ENCODE data around the gene TSPAN9.

TSPAN9 gene

DNA sequence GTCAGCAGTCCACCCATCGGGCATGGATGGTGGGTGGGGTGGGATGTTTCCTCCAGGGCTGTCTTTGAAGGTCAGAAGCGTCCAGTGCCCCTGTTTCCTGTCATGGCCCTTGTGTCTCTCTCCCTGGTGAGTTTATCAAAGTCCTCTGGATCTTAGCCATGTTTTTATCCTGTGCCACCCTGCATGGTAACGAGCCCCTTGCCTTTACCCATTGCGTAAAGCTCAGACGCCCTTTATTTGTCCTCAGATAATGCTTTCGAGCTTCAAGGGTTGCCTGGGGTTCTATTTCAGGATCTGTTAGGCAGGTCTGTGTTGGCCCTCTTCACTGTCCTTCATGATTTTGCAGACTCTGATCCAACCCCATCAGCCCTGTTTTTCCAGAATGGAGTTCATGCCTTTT lies 172.9 kb downstream of the TSPAN9 start:
- DNase-seq (ENCODE audit: low read depth in 2 of 2): no peak

DNA sequence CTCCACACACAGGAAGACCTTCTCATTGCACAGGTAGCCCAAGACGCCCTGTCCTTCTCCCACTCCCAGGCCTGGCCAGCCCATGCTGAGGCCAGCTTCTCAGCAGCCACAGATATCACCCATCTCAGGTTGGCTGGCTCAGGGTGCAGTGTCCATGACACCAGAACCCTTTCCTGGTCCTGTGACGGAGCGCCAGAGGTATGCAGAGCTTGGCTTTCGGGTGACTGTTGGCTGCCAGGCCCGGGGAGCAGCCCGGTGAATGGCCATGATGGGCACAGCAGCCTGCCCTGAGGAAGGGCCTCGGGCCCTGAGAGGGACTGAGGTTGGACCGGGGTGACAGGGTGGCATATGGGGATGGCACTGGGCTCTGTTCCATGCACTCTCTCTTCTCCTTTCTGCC lies 173.4 kb downstream of the TSPAN9 start:
- DNase-seq (ENCODE audit: low read depth in 2 of 2): no peak

DNA sequence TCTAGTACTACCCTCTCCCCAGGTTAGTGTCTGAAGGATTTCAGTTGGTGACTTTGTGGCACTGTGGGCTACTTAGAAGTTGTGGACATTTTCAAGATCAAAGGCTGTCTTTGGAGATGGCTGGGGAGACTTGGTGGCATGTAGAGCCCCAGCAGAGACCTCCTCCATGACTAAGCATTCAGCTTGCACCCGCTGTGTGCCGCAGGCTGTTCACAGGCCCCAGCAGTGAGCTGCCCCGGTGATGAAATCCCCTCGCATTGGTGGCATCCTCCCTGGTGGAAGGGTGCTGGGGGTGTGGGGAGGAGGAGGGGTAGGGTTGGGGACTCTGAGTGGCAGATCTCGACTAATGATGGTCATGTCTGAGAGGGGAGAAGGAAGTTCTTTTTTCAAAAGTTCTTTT lies 173.9 kb downstream of the TSPAN9 start:
- no peak for DNase-seq (ENCODE audit: low read depth in 2 of 2)

DNA sequence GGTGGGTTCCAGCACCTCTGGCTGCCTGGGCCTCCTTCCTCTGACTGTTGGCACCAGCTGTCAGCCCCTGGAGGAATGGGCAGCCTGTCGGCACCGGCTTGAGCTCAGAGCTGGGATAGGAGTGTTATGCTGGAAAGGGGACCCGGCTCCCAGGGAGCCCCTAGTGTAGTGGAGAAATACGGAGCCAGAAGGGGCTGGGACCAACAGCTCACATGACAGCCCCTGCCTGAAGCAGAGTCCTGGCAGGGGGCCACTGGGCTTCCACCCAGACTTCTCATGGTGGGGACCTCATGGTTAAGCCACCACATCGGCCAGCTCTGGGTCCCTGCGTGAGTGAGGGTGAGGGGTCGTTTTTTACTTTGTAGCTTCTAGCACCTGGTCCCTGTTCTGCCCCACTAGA lies 174.5 kb downstream of the TSPAN9 start:
- DNase-seq (ENCODE audit: low read depth in 2 of 2): no peak

DNA sequence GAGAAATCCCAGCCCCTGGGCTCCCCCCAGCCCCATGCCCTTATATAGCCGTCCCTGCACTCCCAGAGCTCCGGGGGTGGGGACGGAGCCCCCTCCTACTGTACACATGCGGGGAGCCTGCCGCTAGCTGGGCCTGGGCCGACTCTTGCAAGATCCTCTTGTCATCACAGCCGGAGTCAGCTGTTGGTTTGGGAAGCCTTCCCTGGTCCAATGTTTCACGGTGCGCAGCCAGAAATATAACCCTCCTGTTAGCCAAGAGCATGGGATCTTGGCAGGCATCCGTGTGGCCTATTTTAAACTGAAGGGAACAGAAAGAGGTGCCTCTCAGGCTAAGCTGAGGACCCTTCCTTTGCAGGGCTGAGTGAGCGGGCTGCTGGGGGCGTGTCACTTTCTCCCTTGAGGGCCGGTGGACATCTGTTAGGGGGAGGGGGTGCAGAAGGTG lies 175.3 kb downstream of the TSPAN9 start:
- no peak for DNase-seq (ENCODE audit: low read depth in 2 of 2)

DNA sequence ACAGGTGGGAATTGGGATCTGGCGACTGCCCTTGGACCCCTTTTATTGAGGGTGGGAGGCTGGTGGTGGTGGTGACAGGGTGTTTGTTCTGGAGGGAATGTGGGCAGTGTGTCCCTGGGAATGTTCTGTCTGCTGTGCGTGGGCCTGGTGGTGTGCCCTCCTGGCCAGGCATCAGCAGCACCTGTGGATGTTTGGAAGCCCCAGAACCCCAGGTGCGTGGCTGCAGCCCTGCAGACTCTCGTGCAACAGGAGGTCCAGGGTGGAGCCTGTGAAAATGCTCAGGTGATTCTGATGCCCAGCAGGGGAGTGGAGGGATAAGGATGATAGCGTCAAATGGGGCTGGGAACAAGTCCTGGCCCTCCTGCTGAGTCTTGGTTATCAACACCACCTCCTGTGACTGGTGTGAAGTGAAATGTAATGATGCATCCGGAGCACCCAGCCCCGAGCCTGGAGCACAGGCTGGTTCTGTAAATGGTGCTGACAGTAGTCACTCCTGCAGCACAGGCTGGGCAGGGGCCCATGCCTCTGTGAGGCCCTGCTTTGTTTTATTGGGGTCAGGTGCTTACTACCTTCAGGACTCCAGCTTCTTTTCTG lies 176.6 kb downstream of the TSPAN9 start:
- no peak for DNase-seq (ENCODE audit: low read depth in 2 of 2)

DNA sequence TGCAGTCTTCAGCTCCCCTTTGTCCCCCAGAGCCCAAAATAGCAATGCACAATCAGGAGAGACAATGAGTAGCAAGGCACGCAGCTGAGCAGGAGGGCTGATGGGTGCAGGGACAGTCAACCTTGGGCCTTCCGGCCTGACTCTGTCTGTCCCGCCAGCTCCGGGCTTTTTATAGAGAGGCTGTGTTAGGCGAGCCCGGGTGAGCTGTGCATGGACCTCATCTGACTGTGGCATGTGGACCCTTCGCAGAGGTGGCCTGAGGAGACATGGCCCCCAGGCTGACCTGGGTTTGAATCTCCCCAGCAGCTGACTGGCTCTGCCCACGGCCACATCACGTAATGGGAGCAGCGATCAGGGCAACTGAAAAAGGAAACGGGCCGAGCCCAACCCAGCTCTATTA lies 177.9 kb downstream of the TSPAN9 start:
- DNase-seq (ENCODE audit: low read depth in 2 of 2): no peak

DNA sequence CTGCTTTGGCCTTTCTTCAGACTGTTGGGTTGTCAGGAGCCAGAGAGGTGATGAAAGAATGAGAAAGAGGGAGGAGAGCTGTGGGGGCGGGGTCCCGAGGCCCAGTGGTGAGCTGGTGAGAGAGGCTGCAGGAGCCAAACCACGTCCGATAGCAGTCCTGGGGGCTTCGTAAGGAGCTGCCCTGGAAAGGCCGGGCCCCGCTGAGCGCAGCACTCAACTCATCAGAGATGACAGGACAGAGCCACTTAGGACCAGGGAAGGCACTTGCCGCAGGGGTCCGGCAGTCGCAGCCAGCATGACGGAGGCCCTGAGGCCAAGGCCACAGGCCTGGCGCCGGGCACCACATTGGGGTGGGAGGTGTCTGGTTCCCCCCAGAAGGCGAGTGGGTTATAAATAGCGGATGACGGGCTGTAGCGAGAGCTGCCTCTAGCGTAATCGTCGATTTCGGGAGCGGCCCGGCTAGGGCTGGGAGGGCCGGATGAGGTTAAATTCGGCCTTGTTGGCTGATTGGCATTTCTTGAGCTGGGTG lies 179.0 kb downstream of the TSPAN9 start:
- DNase-seq (ENCODE audit: low read depth in 2 of 2): no peak

DNA sequence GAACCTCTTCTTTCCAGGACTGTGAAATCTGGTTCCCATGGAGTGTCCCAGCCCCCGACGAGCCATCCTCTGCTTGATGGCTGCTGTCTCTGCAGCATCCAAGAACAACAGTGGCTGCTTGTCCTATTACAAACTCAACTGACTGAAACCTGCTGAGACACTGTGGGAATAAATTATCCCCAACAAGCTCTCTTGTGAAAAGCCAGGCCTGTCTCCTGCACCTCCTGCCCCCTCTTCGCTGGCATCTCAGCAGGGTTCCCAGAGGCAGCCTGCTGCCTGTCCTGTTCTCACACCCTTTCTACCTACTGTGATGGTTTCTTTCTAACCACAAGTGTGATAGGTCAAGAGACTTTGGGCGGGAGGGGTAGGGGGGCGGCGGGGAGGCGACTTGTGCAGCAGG lies 180.2 kb downstream of the TSPAN9 start:
- DNase-seq (ENCODE audit: low read depth in 2 of 2): no peak

DNA sequence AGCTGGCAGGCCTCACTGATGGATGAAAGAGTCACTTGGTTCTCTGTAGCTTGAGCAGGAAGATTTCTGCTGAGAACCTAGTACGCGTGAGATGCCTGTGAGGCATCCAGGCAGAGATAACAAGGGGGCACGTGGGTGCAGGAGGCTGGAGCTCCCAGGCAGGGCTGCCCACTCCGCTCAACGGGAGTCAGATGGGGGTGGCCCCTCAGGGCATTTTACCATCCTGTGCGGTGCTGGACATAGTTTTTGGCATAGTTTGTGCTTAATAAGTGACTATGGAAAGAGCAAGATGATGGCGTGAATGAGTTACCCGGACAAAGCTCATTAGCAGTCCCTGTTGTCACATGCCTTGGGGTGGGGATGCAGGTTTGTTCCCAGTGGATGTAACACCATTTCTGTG lies 182.8 kb downstream of the TSPAN9 start:
- no peak for DNase-seq (ENCODE audit: low read depth in 2 of 2)

DNA sequence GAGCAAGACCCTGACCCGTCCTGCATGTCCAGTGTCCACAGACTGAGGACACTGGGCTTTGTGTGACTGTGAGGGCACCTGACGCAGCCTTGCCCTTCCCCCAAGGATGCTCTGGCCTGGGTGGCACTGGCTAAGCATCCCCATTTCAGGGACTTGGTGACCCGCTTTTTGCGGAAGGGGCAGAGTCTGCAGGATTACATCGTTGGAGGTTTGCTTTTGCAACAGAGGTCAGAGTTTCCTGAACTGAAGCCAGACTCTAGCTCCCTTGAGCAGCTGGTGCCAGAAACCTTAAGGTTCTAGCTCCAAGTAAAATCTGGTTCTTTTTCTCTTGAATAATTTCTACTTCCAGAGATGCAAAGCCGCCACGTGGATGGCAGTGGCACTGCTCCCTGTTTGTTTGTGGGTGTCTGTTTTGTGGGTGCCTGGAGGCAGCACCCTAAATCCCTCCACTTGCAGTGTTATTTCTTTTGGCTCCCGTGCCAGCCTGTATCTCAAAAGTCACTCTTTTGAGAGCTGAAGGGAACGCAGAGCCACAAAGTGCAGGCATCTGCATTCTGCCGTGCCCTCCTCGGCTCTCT lies 184.7 kb downstream of the TSPAN9 start:
- no peak for DNase-seq (ENCODE audit: low read depth in 2 of 2)

DNA sequence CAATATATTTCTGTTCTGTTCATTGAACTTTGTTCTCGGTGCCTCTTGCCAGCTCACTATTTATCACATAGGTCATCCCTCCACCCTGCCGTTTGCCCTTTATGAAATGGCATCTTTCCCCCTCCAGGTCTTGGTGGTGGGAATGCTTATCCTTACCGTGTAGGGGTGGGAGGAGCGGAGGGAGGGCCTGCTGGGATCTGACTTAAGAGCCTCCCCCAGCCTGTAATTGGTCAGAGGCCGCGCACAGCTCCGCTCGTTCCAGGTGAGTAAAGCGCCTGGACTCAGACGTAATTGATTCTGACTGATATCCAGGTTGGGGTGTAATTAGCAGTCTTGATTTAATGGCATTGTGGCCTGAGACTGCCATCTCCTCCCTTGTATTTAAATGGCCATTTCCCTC lies 185.3 kb downstream of the TSPAN9 start:
- no peak for DNase-seq (ENCODE audit: low read depth in 2 of 2)

DNA sequence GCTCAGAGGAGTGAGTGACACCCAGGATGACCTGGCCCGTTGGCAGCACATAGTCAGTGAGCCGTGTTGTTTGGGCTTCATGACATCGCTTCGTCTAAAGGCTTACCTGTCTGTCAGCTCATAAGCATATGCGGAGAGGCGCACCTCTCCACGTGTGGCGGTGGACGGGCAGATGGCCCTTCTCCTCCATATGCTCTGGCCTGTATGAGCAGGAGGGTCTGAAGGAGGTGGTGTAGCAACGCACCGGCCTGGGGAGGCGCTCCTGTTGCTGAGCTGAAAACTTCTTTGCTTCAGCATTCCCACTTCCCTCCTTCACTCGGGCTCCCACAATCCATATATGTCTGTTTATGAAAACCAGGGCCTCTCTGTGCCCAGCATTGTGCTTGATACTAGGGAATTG lies 186.1 kb downstream of the TSPAN9 start:
- DNase-seq (ENCODE audit: low read depth in 2 of 2): no peak

DNA sequence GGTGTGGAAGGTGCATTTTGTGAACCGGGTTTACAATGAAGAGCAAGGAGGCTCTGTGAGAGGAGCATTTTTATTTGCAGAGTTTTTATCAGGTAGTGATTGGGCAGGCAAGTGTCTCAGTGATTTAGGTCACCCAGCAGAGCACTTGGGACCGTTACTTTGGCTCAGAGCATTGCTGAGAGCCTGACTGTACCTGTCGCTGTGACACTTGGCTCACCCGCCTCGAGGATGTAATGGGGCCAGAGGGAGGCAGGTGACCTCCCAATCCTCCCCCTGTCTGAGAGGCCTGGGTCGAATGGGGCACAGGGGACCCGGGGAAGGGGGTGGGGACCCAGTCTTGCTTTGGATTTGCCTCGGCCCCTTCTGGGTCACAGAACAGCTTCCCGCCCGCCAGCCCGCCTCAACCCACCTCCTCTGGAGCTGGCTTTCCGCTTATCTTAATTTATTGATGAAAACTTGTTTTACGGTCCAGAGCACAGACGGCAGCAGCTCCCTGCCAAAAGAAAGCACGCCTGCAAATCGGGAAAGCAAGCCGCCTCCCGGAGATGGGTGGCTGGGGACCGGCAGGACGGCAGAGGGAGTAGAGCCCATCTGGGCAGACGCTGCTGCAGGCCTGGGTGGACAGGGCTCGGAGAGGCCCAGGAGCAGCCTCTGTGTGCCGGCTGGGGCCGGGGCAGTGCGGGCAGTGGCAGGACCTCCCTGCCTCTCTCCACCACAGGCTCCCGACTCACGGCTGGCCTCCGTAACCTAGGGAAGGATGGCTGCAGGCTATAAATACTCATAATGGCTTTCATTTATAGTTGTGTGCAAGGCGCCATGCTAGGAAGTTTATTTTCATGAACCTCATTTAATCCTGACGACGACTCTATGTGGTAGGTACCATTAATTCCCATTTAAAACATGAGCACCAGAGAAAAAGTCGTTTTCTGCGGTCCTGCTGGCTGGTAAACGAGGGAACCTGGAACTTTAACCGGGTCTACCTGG lies 187.1 kb downstream of the TSPAN9 start:
- no peak for DNase-seq (ENCODE audit: low read depth in 2 of 2)

DNA sequence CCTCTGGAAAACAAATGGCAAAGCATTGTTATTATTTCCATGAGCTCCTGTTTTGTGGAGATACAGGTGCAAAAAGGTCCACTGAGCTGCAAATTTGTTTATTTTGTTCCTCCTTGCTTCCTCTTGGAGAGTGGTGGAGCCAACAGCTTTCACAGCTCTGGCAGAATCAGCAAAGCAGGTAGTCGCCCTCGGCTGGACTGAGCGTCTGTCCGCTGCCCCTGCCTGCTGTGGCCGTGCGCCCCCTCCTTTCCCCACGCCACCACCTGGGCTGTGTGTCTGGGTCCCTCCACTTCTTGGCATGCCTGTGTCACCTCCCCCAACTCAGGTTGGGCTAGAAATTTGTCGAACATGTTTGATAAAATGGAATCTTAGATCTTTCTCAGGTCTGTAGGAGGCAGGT lies 188.2 kb downstream of the TSPAN9 start:
- no peak for DNase-seq (ENCODE audit: low read depth in 2 of 2)

DNA sequence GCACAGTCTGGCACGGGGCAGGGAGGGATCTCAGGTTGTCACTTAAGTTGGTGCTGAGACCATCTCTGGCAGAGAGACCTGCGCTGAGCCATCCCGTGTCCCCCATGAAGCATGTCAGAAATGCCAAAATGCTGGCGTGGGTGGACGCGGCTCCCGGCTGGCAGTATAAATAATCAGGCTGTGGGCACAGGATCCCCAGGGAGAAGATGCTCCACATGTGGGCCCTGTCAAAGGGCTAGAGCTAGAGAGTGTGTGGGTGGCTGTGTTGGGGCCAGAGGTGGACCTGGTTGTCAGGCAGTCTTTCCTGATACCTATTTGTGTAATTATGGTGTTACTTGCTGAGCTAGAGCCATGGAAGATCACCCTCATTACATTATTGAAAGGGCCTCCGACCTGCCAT lies 189.5 kb downstream of the TSPAN9 start:
- DNase-seq (ENCODE audit: low read depth in 2 of 2): no peak

DNA sequence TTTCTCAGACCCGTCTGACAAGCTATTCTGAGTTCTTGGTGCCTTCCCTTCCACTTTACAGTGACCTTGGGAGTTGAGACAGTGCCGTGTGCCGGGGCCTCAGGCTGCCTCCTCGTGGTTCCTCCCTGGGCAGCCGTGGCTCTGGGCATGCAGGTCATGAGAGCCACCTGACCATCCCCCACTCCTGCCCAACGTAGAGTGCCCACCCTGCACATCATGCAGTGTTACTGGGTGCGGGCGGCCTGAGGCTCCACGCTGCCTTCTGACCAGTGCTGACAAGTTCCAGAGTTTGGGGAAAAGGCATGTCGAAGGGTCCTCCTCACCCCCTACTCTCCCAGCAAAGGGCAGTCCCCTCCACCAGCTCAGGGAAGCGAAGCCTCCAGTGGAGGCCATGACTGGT lies 190.5 kb downstream of the TSPAN9 start:
- DNase-seq (ENCODE audit: low read depth in 2 of 2): no peak

DNA sequence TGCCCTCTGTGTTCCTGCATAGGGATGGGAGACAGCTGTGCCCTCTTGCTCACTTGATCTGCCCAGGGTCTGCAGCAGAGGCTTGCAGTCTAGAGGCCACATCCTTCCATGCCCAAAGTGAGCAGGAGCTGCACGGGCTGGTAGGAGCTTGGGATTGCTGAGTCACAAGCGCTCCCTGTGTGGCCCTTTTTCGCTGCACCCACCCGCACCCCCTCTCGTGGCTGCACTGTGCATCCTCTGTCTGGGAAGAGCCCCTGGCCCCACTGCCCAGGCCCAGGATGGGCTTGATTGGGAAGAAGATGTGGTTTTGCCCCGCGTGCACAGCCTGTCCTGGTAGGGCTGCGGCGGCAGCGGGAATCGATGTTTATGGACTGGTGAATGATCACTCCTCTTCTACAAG lies 192.4 kb downstream of the TSPAN9 start:
- DNase-seq (ENCODE audit: low read depth in 2 of 2): no peak

DNA sequence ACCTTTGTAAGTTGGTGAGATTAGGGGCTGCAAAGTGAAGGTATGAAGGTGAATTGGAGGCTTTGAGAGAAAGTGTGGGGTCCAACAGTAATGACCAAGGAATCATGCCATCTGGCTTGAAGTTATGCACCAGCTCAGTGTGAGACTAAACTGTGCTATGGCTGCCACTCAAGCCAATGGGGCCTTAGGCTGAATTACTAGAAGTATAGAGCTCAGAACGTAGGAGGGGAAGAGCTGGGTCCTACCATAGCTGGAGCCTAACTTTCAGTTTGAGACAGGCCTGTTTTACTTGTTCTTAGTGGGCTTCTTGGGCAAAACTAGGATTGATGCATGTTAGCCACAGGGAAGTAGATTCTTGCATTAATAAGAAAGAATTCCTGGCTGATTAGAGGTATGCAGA lies 194.0 kb downstream of the TSPAN9 start:
- DNase-seq (ENCODE audit: low read depth in 2 of 2): no peak

DNA sequence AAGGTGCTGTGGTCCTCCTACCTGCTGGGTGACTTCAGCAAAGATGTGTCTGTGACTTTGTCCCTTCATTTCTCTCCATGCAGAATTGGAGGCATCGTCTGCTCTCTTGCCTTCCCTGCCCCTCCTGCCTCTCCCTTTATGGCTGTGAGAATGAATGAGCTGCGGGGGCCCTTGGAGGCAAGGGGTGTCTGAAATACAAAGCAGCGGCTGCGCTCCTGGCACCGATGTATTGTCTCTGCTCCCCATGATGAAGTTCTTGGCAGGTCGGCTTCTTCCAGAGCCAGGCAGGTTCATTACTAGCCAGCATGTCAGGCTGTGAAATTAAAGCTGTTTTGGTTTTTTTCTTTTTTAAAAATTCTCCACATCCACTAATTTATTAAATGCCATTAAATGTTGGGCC lies 194.5 kb downstream of the TSPAN9 start:
- no peak for DNase-seq (ENCODE audit: low read depth in 2 of 2)

DNA sequence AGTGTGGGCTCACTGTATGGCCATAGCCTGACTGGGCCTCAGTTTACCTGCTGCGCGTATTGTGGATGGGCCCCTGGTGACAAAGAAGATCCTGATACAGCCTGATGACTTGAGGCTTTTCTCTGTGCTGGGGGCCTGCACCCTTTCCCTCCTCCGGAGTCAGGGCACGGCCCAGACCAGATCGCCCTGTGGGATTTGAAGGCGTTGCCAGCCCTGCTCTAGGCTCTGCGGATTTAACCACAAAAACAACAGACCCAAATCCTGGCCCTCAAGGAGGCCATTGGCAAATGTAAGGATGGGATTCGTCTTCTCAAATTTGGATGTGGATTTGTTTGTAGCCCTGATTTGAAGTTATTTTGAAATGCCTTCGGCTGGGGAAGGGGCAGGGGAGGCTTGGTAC lies 195.8 kb downstream of the TSPAN9 start:
- DNase-seq (ENCODE audit: low read depth in 2 of 2): no peak

DNA sequence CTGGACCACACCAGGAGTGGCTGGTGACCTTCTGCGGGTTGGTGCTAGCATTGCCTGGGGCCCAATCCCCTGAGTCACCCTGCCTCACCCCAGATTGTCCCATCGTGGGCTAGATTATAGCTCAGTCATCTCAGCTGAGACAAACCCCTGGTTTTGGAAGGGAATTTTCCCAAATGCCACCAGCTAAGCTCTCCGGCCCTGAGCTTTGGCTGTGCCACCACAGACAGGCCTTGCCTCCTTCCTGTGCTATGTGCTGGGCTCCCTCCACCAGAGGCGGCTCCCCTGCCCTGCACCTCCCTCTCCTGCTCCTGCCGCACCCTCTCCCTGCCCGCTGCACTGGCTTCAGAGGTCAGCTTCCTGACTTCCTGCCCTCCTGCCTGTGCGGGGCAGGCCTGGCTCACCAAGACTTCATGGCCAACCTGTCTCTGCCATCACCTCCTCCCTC lies 196.3 kb downstream of the TSPAN9 start:
- DNase-seq (ENCODE audit: low read depth in 2 of 2): no peak

DNA sequence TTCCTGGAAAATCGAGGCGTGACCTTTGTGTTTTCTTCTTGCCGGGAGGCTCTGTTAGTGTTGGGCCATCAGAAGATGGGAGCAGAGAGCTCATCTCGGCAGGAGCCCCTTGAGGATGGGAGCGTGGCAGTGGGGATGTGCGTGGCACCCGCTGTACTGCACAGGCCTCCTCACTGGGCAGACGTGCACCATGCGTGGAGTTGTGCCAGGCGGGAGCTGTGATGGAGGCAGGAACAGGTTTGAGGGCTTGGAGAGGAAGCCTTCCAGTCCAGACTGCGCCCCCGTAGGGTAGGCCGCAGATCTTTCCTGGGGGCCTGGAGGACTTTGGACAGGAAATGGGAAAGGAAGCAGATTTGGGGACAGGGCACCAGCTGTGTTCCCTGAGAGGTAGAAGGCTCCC lies 197.5 kb downstream of the TSPAN9 start:
- no peak for DNase-seq (ENCODE audit: low read depth in 2 of 2)

Measured in stimulated activated CD4-positive, alpha-beta T cell treated with anti-CD3 and anti-CD28 coated beads, Interleukin-4, amount 100 ng/mL, for 48 hours (primary cell).